ENCODE data around the gene VSTM4.

Gene VSTM4

GRCh38 chr10:49116509-49117375 lies 1.4 kb upstream of the VSTM4 start:
- no peak for DNase-seq (ENCODE audit: low spot score)

GRCh38 chr10:49115796-49116508 lies 630 bp upstream of the VSTM4 start:
- peak; percentile 45 for DNase-seq (ENCODE audit: low spot score)

DNA sequence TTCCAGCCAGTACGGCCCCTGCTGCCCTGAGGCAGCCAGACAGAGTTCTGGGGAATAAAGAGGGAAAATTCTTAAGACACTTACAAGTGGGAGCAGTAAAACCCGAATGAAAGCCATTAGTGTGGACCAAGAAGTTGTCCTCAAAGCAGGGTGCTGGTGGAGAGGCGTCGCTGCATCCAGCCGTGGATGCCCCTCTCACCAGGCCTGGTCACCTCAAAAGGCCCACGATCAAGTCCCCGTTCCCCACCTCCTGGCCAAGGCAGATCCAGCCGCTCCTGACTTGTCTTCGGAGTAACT lies 656 bp downstream of the VSTM4 start:
- DNase-seq (ENCODE audit: low spot score) = no peak

DNA sequence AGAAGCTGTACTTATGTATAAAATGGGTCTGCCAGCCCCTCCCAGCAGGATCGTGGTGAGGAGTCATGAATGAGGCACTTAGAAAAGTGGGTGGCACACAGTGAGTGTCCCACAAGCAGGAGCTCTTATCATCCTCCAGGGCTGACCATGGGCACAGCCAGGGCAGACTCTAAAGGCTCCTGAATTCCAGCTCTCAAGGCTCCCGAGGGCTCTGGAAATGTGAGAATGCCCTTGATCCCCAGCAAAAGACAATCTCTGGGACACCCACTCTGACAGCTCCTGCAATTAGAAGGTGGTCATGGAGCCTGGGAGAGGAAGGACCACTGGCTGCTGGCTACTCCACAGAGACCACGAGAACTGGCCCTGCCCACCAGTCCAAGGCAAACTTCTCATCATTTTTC lies 1.6 kb downstream of the VSTM4 start:
- DNase-seq (ENCODE audit: low spot score) = no peak

DNA sequence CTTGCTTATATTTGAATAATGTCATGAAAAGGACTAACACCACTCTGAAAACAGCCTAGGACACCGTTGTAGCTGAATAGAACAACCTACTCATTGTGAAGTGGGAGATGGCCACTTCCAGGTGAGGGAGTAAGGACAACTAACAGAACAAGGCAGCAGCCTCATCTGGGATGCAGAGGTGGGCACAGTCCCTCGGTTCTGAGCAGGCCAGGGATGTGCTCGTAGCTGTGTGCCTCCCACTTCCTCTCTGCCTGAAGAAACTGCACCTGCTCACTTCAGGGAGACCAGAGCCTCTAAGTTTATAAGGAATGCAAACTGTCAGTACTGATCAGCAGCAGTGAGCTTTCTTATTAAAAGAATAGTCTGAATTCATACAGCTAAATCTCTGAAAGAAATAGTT lies 2.5 kb downstream of the VSTM4 start:
- DNase-seq (ENCODE audit: low spot score) = no peak

DNA sequence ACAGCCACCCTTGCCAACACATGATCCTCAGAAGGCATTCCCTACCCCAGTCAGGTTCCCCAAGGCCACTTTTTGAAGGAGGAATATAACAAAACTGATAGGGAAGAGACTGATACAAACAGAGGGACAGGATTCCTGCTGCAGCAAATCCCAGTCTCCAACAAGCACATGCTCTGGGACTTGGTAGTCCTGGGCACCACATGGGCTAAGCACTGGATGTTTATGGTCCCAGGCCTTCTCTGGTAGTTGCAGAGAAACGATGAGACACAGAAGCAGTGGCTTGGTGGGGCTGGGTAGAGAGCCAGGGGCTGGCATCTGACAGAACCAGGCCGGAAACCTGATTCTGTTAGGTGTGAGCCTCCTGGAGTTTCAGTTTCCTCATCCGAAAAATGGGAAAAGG lies 3.2 kb downstream of the VSTM4 start:
- DNase-seq (ENCODE audit: low spot score) = no peak

DNA sequence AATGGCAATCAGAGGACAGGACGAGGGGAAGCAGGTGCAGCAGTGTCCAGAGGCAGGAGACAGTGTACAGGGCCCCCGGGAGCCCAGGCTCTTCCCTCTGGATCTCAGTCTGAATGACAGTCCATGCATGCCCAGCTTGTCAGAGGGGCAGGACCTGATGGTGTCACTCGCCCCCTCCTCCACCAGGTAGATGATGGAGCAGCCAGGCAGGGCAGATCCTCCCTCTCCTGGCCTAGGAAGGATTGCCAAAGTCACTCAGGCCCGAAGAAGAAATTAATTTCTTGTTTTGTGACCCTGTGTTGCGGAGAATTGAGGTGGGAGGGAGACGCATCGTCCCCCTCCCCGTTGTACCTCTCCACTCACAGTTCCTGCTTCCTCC lies 4.0 kb downstream of the VSTM4 start:
- no peak for DNase-seq (ENCODE audit: low spot score)

DNA sequence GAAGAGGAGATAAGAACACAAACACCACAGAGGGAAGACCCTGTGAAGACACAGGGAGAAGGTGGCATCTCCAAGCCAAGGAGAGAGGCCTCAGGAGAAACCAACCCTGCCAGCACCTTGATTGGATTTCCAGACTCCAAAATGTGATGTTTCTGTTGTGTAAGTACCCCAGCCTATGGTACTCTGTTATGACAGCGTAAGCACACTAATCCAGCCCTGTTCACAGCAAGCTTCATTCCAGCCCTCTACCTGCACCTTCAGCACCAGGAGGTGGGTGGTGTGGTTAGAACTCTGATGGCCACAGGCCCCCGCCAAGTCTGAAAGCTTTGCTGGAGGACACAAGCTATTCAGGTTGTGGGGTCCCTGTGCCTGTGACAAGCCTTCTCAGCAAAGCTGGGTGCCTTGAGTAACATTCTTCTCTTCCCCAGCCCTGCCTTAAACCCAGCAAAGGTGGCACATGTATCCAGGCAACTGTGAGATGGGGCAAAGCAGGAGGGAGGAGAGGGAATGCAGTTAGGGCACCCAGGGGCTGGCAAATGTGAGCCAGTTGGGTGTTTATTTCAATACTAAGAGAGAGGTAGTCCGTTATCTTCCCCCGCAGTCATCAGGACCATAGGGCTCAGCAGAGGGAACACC lies 4.5 kb downstream of the VSTM4 start:
- no peak for DNase-seq (ENCODE audit: low spot score)

GRCh38 chr10:49109669-49110340 lies 5.5 kb downstream of the VSTM4 start:
- no peak for DNase-seq (ENCODE audit: low spot score)

GRCh38 chr10:49108656-49109055 lies 6.7 kb downstream of the VSTM4 start:
- no peak for DNase-seq (ENCODE audit: low spot score)

DNA sequence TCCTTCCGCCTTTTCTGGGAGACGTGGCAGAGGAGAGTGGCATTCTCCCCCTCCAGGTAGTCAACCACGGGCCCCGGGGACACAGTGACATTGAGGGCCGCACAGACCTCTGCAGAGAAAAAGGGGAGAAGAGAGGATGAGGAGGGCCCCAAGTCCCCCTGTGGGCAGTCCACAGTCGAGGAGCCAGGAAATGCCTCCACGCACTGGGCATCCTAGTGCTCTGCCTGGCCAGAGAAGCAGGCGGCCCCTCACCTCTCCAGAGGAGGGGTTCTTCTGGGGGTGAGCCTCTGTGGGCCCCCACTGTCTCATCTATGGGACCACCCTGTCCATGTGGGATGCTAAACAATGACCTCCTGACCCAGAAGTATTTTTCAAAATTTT lies 7.4 kb downstream of the VSTM4 start:
- DNase-seq (ENCODE audit: low spot score) = no peak

DNA sequence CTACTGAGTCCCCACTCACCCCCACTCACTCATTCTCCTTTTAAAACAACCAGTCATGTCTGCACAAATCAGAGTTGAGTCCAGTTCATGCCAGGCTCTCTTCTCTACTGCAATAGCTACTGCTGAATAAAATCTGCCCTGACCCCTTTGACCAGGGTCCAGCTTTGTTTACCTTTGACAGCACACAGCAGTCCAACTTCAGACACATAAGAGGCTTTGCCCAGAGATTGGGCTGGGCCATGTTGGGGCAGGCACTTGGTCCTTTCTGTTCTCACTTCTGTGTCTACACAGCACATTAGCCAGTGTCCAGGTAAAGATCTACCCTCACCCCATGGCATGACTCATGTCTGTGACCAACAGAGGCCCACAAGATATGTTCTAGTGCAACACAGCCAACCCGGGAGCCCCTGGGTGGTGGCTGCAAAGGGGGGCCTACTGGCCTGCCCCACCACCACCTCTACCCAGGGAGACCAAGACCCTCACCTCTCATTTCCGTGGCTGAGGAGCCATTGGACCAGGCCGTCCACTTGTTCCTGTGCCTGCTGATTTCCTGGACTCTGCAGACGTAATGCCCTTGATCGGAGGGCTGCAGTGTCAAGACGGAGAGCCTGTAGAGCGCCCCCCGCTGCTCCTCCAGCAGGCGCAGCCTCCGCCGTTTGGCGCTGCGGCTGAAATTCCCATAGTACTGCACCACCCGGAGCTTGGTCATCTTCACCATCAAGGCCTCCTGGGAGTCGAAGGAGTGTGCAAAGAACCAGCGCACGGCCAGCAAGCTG lies 8.0 kb downstream of the VSTM4 start:
- DNase-seq (ENCODE audit: low spot score) = no peak

- DNase-seq (ENCODE audit: low spot score) = no peak
These were observed 8.9 kb downstream of the VSTM4 start for GRCh38 chr10:49106451-49106850.

GRCh38 chr10:49105076-49105475 lies 10.2 kb downstream of the VSTM4 start:
- no peak for DNase-seq (ENCODE audit: low spot score)

DNA sequence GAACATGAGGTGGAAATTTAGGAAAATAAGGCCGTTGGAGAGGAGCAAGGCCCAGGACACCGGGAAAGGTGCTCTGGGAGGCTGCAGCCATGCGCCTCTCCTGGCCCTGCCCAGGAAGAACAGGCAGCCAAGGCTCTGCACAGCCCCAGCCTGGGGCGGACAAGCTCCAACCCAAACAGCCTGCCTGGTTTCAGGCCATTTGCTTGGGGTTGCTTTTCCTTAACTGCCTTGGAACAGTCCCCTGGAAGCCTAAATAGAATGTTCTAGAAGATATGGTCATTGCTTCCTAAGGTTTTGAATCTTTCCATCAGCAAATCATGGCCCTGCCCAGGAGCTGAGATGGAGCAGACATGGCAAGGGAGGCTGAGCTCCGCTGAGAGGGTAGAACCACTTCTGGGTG lies 11.0 kb downstream of the VSTM4 start:
- no peak for DNase-seq (ENCODE audit: low spot score)

- no peak for DNase-seq (ENCODE audit: low spot score)
These were observed 11.6 kb downstream of the VSTM4 start for GRCh38 chr10:49103761-49104160.

DNA sequence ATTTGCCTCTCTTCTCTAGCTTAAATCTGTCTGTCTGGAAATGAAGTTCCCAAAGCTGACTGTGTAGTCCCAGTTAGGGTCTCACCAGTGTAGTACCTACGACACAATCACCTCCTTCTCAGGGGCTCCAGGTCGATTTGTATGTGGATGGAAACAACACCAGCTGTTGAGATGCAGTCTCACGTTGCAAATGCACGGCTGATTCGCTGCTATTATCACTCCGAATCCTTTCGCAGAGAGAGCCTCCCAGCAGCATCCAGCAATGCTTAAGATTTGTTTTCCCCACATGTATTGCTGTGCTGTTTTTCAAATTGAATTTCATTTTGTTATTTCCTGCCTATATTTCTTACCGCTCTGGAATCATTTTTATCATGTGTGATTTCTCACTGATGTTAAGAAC lies 16.3 kb downstream of the VSTM4 start:
- no peak for DNase-seq (ENCODE audit: low spot score)

DNA sequence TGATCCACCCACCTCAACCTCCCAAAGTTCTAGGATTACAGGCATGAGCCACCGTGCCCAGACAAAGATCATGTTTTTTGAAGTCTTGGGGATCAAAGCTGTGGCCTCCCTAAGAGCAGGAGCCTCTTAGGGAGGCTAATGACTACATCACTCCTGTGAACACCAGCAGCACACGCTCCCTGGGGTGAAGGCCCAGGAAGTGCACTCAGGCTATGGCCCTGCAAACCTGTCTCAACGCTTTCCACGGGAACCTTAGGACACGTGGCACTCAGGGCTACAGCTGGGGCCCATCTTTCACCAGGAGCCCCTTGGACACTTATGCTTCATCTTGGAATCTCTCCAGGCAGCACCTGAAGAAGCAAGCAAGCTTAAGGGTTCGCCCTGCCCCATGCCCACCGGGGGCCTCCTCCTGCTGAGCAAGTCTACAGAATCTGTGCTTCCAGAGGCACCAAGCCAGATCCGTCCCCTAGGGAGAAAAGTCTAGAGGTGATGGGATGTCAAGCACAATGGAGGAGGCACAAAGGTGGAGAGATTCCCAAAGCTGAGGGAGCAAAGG lies 18.4 kb downstream of the VSTM4 start:
- no peak for DNase-seq (ENCODE audit: low spot score)

DNA sequence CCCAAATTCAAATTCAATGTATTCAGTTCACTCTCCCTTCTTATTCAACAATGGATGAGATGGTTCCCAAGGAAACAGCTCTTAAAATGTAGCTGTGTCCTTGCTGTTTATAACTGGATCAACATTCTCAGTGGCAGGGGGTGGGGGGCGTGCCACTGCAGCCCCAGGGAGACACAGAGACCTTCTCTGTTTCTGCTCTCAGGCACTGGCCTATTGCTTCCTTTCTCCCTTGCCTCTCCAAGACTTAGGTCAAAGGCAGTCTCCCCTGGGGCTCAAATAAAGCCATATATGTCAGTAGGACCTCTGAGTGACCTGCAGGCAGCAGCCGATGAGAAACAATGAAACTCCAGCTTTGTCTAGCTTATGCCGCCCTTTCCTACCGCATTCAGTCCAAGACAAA lies 20.7 kb downstream of the VSTM4 start:
- no peak for DNase-seq (ENCODE audit: low spot score)

DNA sequence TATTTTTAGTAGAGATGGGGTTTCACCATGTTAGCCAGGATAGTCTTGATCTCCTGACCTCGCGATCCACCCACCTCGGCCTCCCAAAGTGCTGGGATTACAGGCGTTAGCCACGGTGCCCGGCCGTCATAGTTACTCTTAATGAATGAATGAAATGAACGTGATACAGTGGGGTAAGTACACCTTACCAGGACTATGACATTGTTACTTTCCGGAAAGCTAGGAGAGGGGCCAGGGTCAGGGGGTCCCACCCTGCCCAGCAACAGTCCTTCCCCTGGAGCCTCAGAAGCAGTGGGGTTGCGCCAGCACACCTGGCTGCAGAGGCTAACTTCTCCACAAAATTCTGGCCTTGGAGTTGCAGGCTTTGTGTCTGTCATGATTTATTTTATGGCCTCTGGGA lies 21.4 kb downstream of the VSTM4 start:
- no peak for DNase-seq (ENCODE audit: low spot score)

GRCh38 chr10:49092477-49092876 lies 22.8 kb downstream of the VSTM4 start:
- no peak for DNase-seq (ENCODE audit: low spot score)
